ENCODE data around the gene MERTK.

Gene MERTK

DNA sequence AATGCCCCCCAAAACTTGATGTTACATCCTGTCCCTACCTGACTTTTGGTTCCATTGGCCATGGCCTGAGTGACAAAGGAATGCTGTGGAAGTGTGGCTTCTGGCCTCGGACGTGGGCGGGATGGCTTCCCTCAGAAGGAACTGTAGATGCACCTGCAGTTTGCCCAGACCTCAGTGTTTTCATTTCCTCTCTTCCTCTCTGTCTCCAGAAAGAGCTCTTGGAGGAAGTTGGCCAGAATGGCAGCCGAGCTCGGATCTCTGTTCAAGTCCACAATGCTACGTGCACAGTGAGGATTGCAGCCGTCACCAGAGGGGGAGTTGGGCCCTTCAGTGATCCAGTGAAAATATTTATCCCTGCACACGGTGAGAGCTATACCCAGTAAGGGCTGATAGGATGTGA lies 95.6 kb downstream of the MERTK start:
- Histone ChIP-seq H3K9me3 (ENCODE audit: control insufficient read depth, low read length) (no peaks in the 10 kb centered on the region), H3K9ac (ENCODE audit: low read length) (no peak overlapping the region), H3K36me3 (ENCODE audit: control insufficient read depth, insufficient read depth, low read length) (no peaks in the 10 kb centered on the region), H3K4me3 (ENCODE audit: low read length) (no peak overlapping the region), H3K4me1 (ENCODE audit: control insufficient read depth, insufficient read depth, low read length) (no peaks in the 10 kb centered on the region), H3K27me3 (ENCODE audit: control insufficient read depth, insufficient read depth, low read length) (no peaks in the 10 kb centered on the region)

DNA sequence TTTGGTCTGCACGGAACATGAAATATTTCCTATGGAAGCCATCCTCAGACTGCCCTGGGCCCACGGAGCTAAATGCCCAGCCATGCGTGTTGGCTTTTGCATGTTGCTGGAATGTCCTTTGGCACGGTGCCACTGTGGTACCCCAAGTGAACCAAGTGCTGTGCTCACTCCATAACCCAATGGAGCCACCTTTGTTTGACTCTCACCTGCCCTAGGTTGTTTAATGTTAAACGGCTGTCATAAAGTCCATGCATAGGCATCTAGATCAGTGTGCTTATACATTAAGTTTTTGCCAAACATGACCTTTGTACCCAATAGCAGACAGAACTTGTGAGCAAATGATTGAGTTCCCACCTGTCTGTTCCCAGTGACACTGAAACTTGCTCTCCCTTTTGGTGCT lies 96.7 kb downstream of the MERTK start:
- Histone ChIP-seq H3K4me3 (ENCODE audit: low read length) (no peak overlapping the region), H3K9me3 (ENCODE audit: control insufficient read depth, low read length) (no peaks in the 10 kb centered on the region), H3K36me3 (ENCODE audit: control insufficient read depth, insufficient read depth, low read length) (no peaks in the 10 kb centered on the region), H3K4me1 (ENCODE audit: control insufficient read depth, insufficient read depth, low read length) (no peaks in the 10 kb centered on the region), H3K9ac (ENCODE audit: low read length) (no peak overlapping the region), H3K27me3 (ENCODE audit: control insufficient read depth, insufficient read depth, low read length) (no peaks in the 10 kb centered on the region)

DNA sequence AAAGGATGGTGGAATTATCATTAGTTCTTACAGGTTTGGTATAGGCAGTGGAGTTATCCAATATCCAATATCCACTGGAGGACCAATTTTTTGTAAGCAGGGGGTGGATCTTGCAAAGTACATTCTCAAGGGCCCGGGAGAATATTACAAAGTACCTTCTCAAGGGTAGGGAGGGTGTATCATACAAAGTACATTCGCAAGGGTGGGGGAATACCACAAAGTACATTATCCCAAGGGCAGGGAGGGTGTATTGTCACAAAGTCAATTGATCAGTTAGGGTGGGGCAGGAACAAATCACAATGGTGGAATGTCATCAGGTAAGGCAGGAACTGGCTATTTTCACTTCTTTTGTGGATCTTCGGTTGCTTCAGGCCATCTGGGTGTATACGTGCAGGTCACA lies 101.4 kb downstream of the MERTK start:
- H3K36me3 ChIP-seq (ENCODE audit: control insufficient read depth, insufficient read depth, low read length): no peaks in the 10 kb centered on the region
- H3K4me3 ChIP-seq (ENCODE audit: low read length): no peak overlapping the region
- no peaks in the 10 kb centered on the region for H3K9me3 ChIP-seq (ENCODE audit: control insufficient read depth, low read length)

DNA sequence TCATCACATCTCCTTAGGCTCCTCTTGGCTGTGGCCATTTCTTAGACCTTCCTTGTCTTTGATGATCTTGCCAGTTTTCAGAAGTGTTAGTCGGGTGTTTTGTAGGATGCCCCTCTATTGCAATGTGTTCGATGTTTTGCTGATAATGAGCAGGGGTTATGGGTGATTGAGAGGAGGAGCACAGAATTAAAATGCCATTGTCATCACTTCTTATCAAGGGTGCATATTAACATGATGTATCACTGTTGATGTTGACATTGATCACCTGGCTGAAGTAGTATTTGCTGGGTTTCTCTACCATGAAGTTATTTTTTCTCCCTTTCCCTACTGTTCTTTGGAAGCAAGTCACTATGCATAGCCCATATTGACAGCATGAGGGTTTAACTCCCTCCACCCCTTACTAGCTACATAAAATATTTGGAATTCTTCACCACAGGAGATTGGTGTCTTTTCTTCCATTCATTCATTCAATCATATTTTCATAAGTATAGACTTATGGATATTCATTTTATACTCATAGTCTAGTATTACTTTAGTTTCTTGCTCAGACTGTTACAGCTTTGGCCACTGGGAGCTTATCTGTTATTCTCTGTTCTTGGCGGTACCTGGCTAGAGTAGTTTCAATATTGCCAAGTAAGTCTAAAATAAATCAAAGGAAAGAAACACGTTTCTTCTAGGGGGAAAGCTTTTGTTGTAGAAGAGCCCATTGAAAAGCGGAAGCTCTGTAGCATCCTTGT lies 102.2 kb downstream of the MERTK start:
- no peaks in the 10 kb centered on the region for H3K9me3 ChIP-seq (ENCODE audit: control insufficient read depth, low read length)
- no peaks in the 10 kb centered on the region for H3K36me3 ChIP-seq (ENCODE audit: control insufficient read depth, insufficient read depth, low read length)
- no peaks in the 10 kb centered on the region for H3K4me1 ChIP-seq (ENCODE audit: control insufficient read depth, insufficient read depth, low read length)
- H3K4me3 ChIP-seq (ENCODE audit: low read length): no peak overlapping the region
- no peak overlapping the region for H3K9ac ChIP-seq (ENCODE audit: low read length)
- H3K27me3 ChIP-seq (ENCODE audit: control insufficient read depth, insufficient read depth, low read length): no peaks in the 10 kb centered on the region

More for the DNA sequence above, 101.4 kb downstream of the MERTK start:
- no peak overlapping the region for H3K9ac ChIP-seq (ENCODE audit: low read length)
- no peaks in the 10 kb centered on the region for H3K4me1 ChIP-seq (ENCODE audit: control insufficient read depth, insufficient read depth, low read length)
- H3K27me3 ChIP-seq (ENCODE audit: control insufficient read depth, insufficient read depth, low read length): no peaks in the 10 kb centered on the region

DNA sequence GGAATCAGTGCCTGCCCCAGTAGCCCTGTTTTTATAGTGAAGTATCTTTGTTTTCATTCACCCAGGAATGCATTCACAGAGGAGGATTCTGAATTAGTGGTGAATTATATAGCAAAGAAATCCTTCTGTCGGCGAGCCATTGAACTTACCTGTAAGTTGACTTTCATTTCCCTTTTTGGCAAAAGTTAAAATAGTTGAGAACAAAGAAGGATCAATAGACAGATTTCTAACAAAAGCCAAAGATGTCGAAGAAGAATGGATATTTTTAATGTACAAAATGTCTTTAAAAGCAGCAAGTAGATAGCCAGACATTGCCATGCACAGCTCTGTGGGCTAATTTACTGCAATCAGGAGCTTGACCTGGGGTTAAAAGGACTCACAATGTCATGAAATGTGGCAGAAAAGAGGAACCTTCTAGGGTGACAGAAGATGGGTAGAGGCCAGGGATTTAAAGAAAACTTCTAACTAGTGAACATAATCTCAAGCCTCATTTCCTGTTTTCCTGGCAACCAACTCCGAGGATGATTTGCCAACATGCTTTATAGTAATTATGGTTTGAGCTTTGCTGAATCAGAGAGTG lies 102.8 kb downstream of the MERTK start:
- H3K36me3 ChIP-seq (ENCODE audit: control insufficient read depth, insufficient read depth, low read length): no peaks in the 10 kb centered on the region
- H3K4me3 ChIP-seq (ENCODE audit: low read length): no peak overlapping the region
- H3K27me3 ChIP-seq (ENCODE audit: control insufficient read depth, insufficient read depth, low read length): no peaks in the 10 kb centered on the region
- H3K9me3 ChIP-seq (ENCODE audit: control insufficient read depth, low read length): no peaks in the 10 kb centered on the region
- H3K4me1 ChIP-seq (ENCODE audit: control insufficient read depth, insufficient read depth, low read length): no peaks in the 10 kb centered on the region
- H3K9ac ChIP-seq (ENCODE audit: low read length): no peak overlapping the region

DNA sequence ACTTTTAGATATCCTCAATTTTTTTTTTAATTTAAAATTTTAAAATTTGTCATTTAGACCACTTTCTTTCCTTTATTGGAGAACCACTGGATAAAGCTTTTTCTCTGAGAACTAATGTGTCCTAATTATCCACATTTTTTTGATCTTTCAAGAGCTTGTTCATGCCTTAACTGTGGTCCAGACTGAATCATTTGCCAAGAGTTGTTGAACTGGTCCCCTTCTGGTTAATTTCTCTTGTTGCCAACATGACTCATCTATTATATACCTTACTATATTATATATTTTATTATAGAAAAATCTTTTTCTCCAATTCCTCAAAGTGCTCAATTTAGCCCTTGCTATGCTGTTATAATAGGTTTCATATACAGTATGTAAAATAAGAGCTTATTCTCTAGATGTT lies 103.5 kb downstream of the MERTK start:
- Histone ChIP-seq H3K36me3 (ENCODE audit: control insufficient read depth, insufficient read depth, low read length) (no peaks in the 10 kb centered on the region), H3K4me1 (ENCODE audit: control insufficient read depth, insufficient read depth, low read length) (no peaks in the 10 kb centered on the region), H3K9ac (ENCODE audit: low read length) (no peak overlapping the region), H3K4me3 (ENCODE audit: low read length) (no peak overlapping the region), H3K9me3 (ENCODE audit: control insufficient read depth, low read length) (no peaks in the 10 kb centered on the region), H3K27me3 (ENCODE audit: control insufficient read depth, insufficient read depth, low read length) (no peaks in the 10 kb centered on the region)

DNA sequence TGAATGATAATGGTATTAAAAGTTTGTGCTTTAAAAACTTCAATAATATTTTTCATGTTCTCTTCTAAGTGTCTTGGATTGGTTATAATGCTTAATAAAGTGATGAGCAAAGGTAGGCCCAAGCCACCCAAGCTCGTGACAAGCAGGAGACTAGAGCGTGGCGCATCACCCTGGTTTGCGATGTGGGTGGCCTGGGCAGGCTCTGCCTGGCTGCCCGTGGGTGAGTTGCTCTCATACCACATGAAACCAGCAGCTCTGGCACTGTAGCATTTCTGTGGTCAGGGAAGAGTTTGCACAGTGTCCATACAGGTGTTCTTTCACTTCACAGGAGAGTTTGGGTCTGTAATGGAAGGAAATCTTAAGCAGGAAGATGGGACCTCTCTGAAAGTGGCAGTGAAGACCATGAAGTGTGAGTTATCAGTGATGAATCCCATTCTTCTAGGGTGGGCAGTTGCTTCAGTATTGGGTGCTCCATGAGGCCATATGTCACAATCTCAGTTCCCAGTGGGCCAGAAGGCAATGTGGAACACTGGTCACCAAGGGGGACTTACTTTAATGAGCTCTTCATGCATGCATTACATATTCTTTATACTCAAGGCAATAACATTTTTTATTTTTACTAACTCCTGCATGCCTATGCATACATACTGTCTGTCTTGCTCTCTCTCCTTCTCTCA lies 105.3 kb downstream of the MERTK start:
- Histone ChIP-seq H3K4me3 (ENCODE audit: low read length) (no peak overlapping the region), H3K9me3 (ENCODE audit: control insufficient read depth, low read length) (no peaks in the 10 kb centered on the region), H3K36me3 (ENCODE audit: control insufficient read depth, insufficient read depth, low read length) (no peaks in the 10 kb centered on the region), H3K9ac (ENCODE audit: low read length) (no peak overlapping the region), H3K27me3 (ENCODE audit: control insufficient read depth, insufficient read depth, low read length) (no peaks in the 10 kb centered on the region), H3K4me1 (ENCODE audit: control insufficient read depth, insufficient read depth, low read length) (no peaks in the 10 kb centered on the region)

DNA sequence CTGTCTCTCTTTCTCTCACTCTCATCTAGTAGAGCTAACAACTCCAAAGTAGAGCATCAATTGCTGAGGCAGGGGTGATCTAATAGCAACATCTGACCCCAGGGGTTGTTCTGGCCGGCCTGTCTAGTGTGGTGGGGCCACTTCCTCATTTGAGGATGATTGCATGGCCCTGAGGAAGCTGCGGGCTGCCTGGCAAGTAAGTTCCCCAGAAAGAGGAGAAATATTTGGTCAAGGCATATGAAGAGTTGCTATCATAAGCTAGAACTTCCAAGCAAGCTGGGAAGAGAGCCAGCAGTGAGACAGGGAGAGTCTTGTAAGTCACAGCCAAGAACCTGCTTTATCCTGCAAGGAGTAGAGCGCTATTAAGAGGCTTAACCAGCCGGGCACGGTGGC lies 105.8 kb downstream of the MERTK start:
- H3K9me3 ChIP-seq (ENCODE audit: control insufficient read depth, low read length): no peaks in the 10 kb centered on the region
- H3K4me3 ChIP-seq (ENCODE audit: low read length): no peak overlapping the region
- H3K36me3 ChIP-seq (ENCODE audit: control insufficient read depth, insufficient read depth, low read length): no peaks in the 10 kb centered on the region
- H3K27me3 ChIP-seq (ENCODE audit: control insufficient read depth, insufficient read depth, low read length): no peaks in the 10 kb centered on the region
- no peak overlapping the region for H3K9ac ChIP-seq (ENCODE audit: low read length)
- no peaks in the 10 kb centered on the region for H3K4me1 ChIP-seq (ENCODE audit: control insufficient read depth, insufficient read depth, low read length)

DNA sequence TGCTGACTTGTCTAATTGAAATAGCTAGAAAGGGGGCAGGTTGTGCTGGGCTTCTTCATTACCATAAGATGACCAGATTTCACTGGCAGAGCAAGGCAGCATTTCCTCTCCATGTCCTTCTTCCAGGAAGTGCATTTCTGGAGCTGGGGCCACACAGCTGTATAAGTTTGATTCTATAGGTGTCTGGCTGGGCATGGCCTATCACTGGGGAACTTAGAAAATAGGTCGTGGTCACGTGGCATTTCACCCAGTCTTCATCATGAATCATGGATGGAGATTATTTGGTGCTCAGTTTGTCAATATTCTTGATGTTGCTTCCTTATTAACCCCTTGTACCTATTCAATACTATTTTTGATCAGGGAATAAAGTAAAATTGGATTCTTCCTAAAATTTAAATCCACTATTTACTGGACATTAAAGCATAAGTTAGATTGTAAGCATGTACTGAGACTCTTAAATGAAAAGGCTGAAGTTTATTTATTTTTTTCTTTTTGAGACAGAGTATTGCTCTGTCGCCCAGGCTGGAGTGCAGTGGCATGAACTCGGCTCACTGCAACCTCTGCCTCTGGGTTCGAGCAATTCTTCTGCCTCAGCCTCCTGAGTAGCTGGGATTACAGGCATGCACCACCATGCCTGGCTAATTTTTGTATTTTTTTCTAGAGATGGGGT lies 107.1 kb downstream of the MERTK start:
- no peaks in the 10 kb centered on the region for H3K36me3 ChIP-seq (ENCODE audit: control insufficient read depth, insufficient read depth, low read length)

DNA sequence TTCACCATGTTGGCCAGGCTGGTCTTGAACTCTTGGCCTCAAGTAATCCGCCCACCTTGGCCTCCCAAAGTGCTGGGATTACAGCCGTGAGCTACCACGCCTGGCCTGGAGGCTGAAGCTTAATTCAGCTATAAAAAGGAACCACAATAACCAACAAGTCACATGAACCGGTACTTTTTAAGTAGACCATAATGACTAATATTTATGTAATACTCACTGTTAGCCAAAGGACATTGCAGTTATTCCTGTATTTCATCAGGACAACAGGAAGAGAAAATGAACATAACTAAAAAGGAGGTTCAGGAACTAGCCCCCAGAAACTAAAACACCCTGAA lies 107.6 kb downstream of the MERTK start:
- Histone ChIP-seq H3K36me3 (ENCODE audit: control insufficient read depth, insufficient read depth, low read length) (no peaks in the 10 kb centered on the region), H3K27me3 (ENCODE audit: control insufficient read depth, insufficient read depth, low read length) (no peaks in the 10 kb centered on the region), H3K4me3 (ENCODE audit: low read length) (no peak overlapping the region), H3K9ac (ENCODE audit: low read length) (no peak overlapping the region), H3K9me3 (ENCODE audit: control insufficient read depth, low read length) (no peaks in the 10 kb centered on the region), H3K4me1 (ENCODE audit: control insufficient read depth, insufficient read depth, low read length) (no peaks in the 10 kb centered on the region)

More for the DNA sequence above, 107.1 kb downstream of the MERTK start:
- Histone ChIP-seq H3K9me3 (ENCODE audit: control insufficient read depth, low read length) (no peaks in the 10 kb centered on the region), H3K4me1 (ENCODE audit: control insufficient read depth, insufficient read depth, low read length) (no peaks in the 10 kb centered on the region), H3K9ac (ENCODE audit: low read length) (no peak overlapping the region), H3K27me3 (ENCODE audit: control insufficient read depth, insufficient read depth, low read length) (no peaks in the 10 kb centered on the region), H3K4me3 (ENCODE audit: low read length) (no peak overlapping the region)

DNA sequence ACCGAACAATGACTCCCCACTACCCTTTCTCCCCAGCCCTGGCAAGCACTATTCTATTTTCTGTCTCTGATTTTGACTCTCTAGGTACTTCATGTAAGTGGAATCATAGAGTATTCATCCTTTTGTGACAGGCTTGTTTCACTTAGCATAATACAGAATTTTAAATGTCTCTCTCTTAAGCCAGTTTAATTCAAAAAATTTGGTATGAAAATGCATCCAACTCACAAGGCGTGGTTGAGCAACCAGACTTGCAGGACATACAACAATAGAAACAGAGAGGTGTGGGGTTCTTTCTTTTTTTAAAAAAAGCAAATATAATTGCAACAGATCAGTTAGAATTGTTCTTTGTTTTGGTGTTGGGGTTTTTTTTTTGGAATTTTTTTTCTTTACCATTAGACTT lies 109.1 kb downstream of the MERTK start:
- no peak overlapping the region for H3K9ac ChIP-seq (ENCODE audit: low read length)
- no peaks in the 10 kb centered on the region for H3K27me3 ChIP-seq (ENCODE audit: control insufficient read depth, insufficient read depth, low read length)
- no peaks in the 10 kb centered on the region for H3K9me3 ChIP-seq (ENCODE audit: control insufficient read depth, low read length)
- no peaks in the 10 kb centered on the region for H3K36me3 ChIP-seq (ENCODE audit: control insufficient read depth, insufficient read depth, low read length)
- no peak overlapping the region for H3K4me3 ChIP-seq (ENCODE audit: low read length)
- H3K4me1 ChIP-seq (ENCODE audit: control insufficient read depth, insufficient read depth, low read length): no peaks in the 10 kb centered on the region

DNA sequence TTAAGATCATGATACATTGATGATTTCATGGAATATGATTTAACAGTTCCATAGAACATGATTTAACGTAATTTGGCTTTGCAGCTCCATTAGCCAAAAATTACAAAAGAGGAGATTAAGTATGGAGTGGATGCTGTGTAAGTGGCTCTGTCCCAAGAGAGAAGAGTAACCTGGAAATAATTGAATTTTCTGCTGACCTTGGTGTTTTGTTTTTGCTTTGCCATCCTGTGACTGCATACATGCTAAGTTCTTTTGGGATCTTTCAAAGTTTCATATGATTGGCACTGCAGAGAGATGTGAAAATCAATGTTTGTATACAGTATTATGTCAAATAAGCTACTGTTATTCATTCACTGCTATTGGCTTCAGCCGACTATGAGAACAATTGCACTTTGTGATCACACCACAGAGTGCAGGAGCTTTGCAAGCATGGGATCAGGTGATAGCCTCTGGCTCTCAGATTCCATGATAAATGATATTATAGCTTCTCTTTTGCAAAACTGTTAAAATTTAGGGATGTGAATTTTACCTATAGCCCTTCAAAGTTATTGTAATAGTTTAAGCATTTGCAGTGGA lies 110.6 kb downstream of the MERTK start:
- Histone ChIP-seq H3K9me3 (ENCODE audit: control insufficient read depth, low read length) (no peaks in the 10 kb centered on the region), H3K36me3 (ENCODE audit: control insufficient read depth, insufficient read depth, low read length) (no peaks in the 10 kb centered on the region), H3K4me1 (ENCODE audit: control insufficient read depth, insufficient read depth, low read length) (no peaks in the 10 kb centered on the region), H3K4me3 (ENCODE audit: low read length) (no peak overlapping the region), H3K9ac (ENCODE audit: low read length) (no peak overlapping the region), H3K27me3 (ENCODE audit: control insufficient read depth, insufficient read depth, low read length) (no peaks in the 10 kb centered on the region)
